Activated T-cell treated with anti-CD3 and anti-CD28 coated beads, Interleukin-2, amount 50 U/mL, for 4 hours (primary cell): ENCODE measurements around the gene TMEM217. TPM values are rescaled to one million over a fixed set of nuclear protein-coding genes. Genes with fewer than 3 reads are reported as not detected.

Experiments used
- ATAC-seq, 2 donors: fragments of 200-7000 bp; cut with Tn5 transposase; one replicate each; pipeline ENCODE4 v1.10.0; 2021
- DNase-seq: peaks from one replicate; pipeline ENCODE4 v3.0.0-alpha.2; 2020
- H3K27me3 Mint-ChIP-seq: one replicate; pipeline ENCODE4 v1.8.0; 2021; ENCODE audit warnings: low read depth, mixed read lengths
- H3K36me3 Mint-ChIP-seq: one replicate; pipeline ENCODE4 v1.8.0; 2022; ENCODE audit warnings: mixed read lengths; ENCODE audit not compliant: insufficient read depth
- H3K4me1 Mint-ChIP-seq: one replicate; pipeline ENCODE4 v1.8.0; 2021; ENCODE audit warnings: low read depth, mixed read lengths
- H3K4me3 Mint-ChIP-seq: one replicate; pipeline ENCODE4 v1.8.0; 2021; ENCODE audit warnings: mild to moderate bottlenecking, moderate library complexity, mixed read lengths
- H3K9me3 Mint-ChIP-seq: one replicate; pipeline ENCODE4 v1.8.0; 2021; ENCODE audit warnings: mixed read lengths
- total RNA-seq, 3 donors: library from RNA; stranded (reverse); gene quantifications; one replicate each; pipeline ENCODE4 v1.2.1, GENCODE V29; 2021

The TMEM217 gene
- total RNA-seq, 3 donors from 2014 or later = 2.3 to 4.2 (median 2.8) TPM

- H3K36me3 Mint-ChIP-seq = peaks cover 43% of the 10 kb centered on the region
- H3K4me3 Mint-ChIP-seq = no peak overlapping the region
- ATAC-seq = no peak
These were observed 29.7 kb upstream of the TMEM217 start for GRCh38 chr6:37287519-37288157.

GRCh38 chr6:37285861-37286311 is 27.9 kb upstream of the TMEM217 start:
- ATAC-seq (peak; percentile 41 to 59), DNase-seq (no peak)
- Mint-ChIP-seq H3K4me3 (no peak overlapping the region), H3K36me3 (peaks cover 40% of the 10 kb centered on the region), H3K9me3 (no peaks in the 10 kb centered on the region), H3K27me3 (no peaks in the 10 kb centered on the region), H3K4me1 (peaks cover 19% of the 10 kb centered on the region)

More at GRCh38 chr6:37287519-37288157, 29.7 kb upstream of the TMEM217 start:
- H3K4me1 Mint-ChIP-seq = peaks cover 19% of the 10 kb centered on the region
- H3K27me3 Mint-ChIP-seq = no peaks in the 10 kb centered on the region
- no peak for DNase-seq
- no peaks in the 10 kb centered on the region for H3K9me3 Mint-ChIP-seq

GRCh38 chr6:37284781-37285180 is 26.8 kb upstream of the TMEM217 start:
- Mint-ChIP-seq H3K36me3 (peaks cover 45% of the 10 kb centered on the region), H3K4me3 (no peak overlapping the region), H3K9me3 (no peaks in the 10 kb centered on the region), H3K4me1 (peaks cover 15% of the 10 kb centered on the region), H3K27me3 (no peaks in the 10 kb centered on the region)
- DNase-seq = no peak
- ATAC-seq = no peak

- Mint-ChIP-seq H3K4me1 (peaks cover 6% of the 10 kb centered on the region), H3K4me3 (no peak overlapping the region), H3K9me3 (no peaks in the 10 kb centered on the region), H3K36me3 (peaks cover 50% of the 10 kb centered on the region), H3K27me3 (no peaks in the 10 kb centered on the region)
- ATAC-seq (no peak), DNase-seq (no peak)
These were observed 25.8 kb upstream of the TMEM217 start for GRCh38 chr6:37283671-37284151.

- no peaks in the 10 kb centered on the region for H3K27me3 Mint-ChIP-seq
- H3K36me3 Mint-ChIP-seq = peaks cover 50% of the 10 kb centered on the region
- DNase-seq (no peak), ATAC-seq (no peak)
- peaks cover 9% of the 10 kb centered on the region for H3K4me1 Mint-ChIP-seq
- no peaks in the 10 kb centered on the region for H3K9me3 Mint-ChIP-seq
- no peak overlapping the region for H3K4me3 Mint-ChIP-seq
These were observed 25.3 kb upstream of the TMEM217 start for GRCh38 chr6:37283268-37283667.

GRCh38 chr6:37282371-37282770 is 24.4 kb upstream of the TMEM217 start:
- ATAC-seq = no peak
- H3K9me3 Mint-ChIP-seq = no peaks in the 10 kb centered on the region
- H3K4me1 Mint-ChIP-seq = peaks cover 7% of the 10 kb centered on the region
- H3K27me3 Mint-ChIP-seq = no peaks in the 10 kb centered on the region
- H3K4me3 Mint-ChIP-seq = no peak overlapping the region
- H3K36me3 Mint-ChIP-seq = peaks cover 46% of the 10 kb centered on the region
- DNase-seq = no peak

GRCh38 chr6:37280162-37280887 is 22.4 kb upstream of the TMEM217 start:
- H3K36me3 Mint-ChIP-seq = peaks cover 44% of the 10 kb centered on the region
- ATAC-seq = no peak

GRCh38 chr6:37279366-37280134 is 21.6 kb upstream of the TMEM217 start:
- H3K4me3 Mint-ChIP-seq = no peak overlapping the region
- ATAC-seq = no peak
- H3K36me3 Mint-ChIP-seq = peaks cover 41% of the 10 kb centered on the region
- no peaks in the 10 kb centered on the region for H3K9me3 Mint-ChIP-seq
- no peaks in the 10 kb centered on the region for H3K27me3 Mint-ChIP-seq
- no peak for DNase-seq
- peaks cover 21% of the 10 kb centered on the region for H3K4me1 Mint-ChIP-seq

More at GRCh38 chr6:37280162-37280887, 22.4 kb upstream of the TMEM217 start:
- H3K9me3 Mint-ChIP-seq = no peaks in the 10 kb centered on the region
- H3K27me3 Mint-ChIP-seq = no peaks in the 10 kb centered on the region
- no peak for DNase-seq
- H3K4me1 Mint-ChIP-seq = peaks cover 17% of the 10 kb centered on the region
- H3K4me3 Mint-ChIP-seq = no peak overlapping the region

- ATAC-seq = peak in 1 of 2 donors; percentile 28
- Mint-ChIP-seq H3K9me3 (no peaks in the 10 kb centered on the region), H3K4me3 (no peak overlapping the region), H3K4me1 (peaks cover 38% of the 10 kb centered on the region), H3K27me3 (no peaks in the 10 kb centered on the region), H3K36me3 (peaks cover 27% of the 10 kb centered on the region)
- no peak for DNase-seq
These were observed 19.1 kb upstream of the TMEM217 start for GRCh38 chr6:37277001-37277409.

GRCh38 chr6:37275350-37275749 is 17.4 kb upstream of the TMEM217 start:
- peaks cover 38% of the 10 kb centered on the region for H3K4me1 Mint-ChIP-seq
- peaks cover 28% of the 10 kb centered on the region for H3K36me3 Mint-ChIP-seq
- no peaks in the 10 kb centered on the region for H3K9me3 Mint-ChIP-seq
- no peak for DNase-seq
- H3K27me3 Mint-ChIP-seq = no peaks in the 10 kb centered on the region
- ATAC-seq = no peak
- no peak overlapping the region for H3K4me3 Mint-ChIP-seq

- no peak for DNase-seq
- Mint-ChIP-seq H3K27me3 (no peaks in the 10 kb centered on the region), H3K36me3 (peaks cover 24% of the 10 kb centered on the region), H3K4me3 (no peak overlapping the region), H3K4me1 (peaks cover 35% of the 10 kb centered on the region), H3K9me3 (no peaks in the 10 kb centered on the region)
- ATAC-seq = no peak
These were observed 15.7 kb upstream of the TMEM217 start for GRCh38 chr6:37273690-37274089.

GRCh38 chr6:37272834-37273566 is 15.1 kb upstream of the TMEM217 start:
- Mint-ChIP-seq H3K9me3 (no peaks in the 10 kb centered on the region), H3K4me1 (peaks cover 32% of the 10 kb centered on the region), H3K27me3 (no peaks in the 10 kb centered on the region), H3K36me3 (peaks cover 24% of the 10 kb centered on the region), H3K4me3 (peak overlapping the region; percentile 46)
- peak; percentile 55 to 66 for ATAC-seq
- no peak for DNase-seq

GRCh38 chr6:37269105-37269504 is 11.2 kb upstream of the TMEM217 start:
- DNase-seq (no peak), ATAC-seq (no peak)
- Mint-ChIP-seq H3K4me3 (no peak overlapping the region), H3K27me3 (no peaks in the 10 kb centered on the region), H3K9me3 (no peaks in the 10 kb centered on the region), H3K4me1 (peaks cover 31% of the 10 kb centered on the region), H3K36me3 (peaks cover 18% of the 10 kb centered on the region)

- peaks cover 33% of the 10 kb centered on the region for H3K4me1 Mint-ChIP-seq
- no peak overlapping the region for H3K4me3 Mint-ChIP-seq
- ATAC-seq = no peak
These were observed 7.9 kb upstream of the TMEM217 start for GRCh38 chr6:37265860-37266259.

More at GRCh38 chr6:37265860-37266259, 7.9 kb upstream of the TMEM217 start:
- Mint-ChIP-seq H3K36me3 (peaks cover 12% of the 10 kb centered on the region), H3K27me3 (no peaks in the 10 kb centered on the region), H3K9me3 (no peaks in the 10 kb centered on the region)
- no peak for DNase-seq
